Keratinocyte (primary cell): ENCODE measurements around the gene TENM4.

ENCODE experiments used
- CTCF ChIP-seq, 3 experiments: IDR thresholded peaks in 1 of 3; conservative IDR thresholded peaks in 1 of 3; optimal IDR thresholded peaks in 1 of 3; 2 replicates in 2 of 3; 3 replicates in 1 of 3; pipeline versions ENCODE3 to v1.5.1; 2011; ENCODE audit warnings: low read length in 3 of 3, mild to moderate bottlenecking in 3 of 3, moderate library complexity in 2 of 3, control low read depth in 1 of 3, inconsistent platforms in 1 of 3; ENCODE audit not compliant: insufficient read depth in 2 of 3; ENCODE audit errors: extremely low read depth in 1 of 3
- EZH2 ChIP-seq: IDR thresholded peaks from one replicate; pipeline ENCODE4 v1.6.1; 2012; ENCODE audit warnings: inconsistent platforms, mild to moderate bottlenecking, low read length, moderate library complexity

- no peak for TF ChIP-seq CTCF (optimal IDR thresholded peaks at IDR 0.05 in 1 of 3, IDR thresholded peaks at IDR 0.05 in 1 of 3, conservative IDR thresholded peaks at IDR 0.05 in 1 of 3; ENCODE audit: extremely low read depth in 1 of 3, insufficient read depth in 2 of 3, low read length in 3 of 3)
- TF ChIP-seq EZH2 = no peak
Measured at GRCh38 chr11:78860720-78861422, 580.0 kb downstream of the TENM4 start.
